Stimulated activated CD4-positive, alpha-beta T cell treated with anti-CD3 and anti-CD28 coated beads, Interleukin-4, amount 100 ng/mL, for 4 hours (primary cell): Measurements from ENCODE around the gene FBXL7.

Experiments
- DNase-seq, 2 experiments: peaks; one replicate each; pipeline ENCODE4 v3.0.0-alpha.2; 2020

FBXL7 gene

DNA sequence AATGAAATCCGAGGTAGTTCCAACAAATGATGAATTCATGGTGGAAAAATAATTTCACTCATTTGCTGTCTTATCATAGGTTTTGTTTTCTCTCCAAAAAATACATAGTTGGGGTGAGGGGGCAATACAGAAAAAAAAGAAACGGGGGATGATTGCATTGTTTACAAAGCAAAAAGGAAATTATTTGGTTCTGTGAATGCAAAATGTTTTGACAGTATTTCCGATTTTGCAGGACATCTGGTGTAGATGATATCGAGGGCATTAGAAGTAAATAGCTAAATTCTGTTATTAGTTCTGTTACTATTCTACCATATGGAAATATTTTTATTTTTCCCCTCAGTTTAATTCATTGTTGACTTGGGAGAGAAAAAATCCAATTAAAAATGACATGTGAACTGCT is 477.9 kb downstream of the FBXL7 start:
- no peak for DNase-seq

GRCh38 chr5:15980835-15981234 is 480.9 kb downstream of the FBXL7 start:
- DNase-seq: no peak

DNA sequence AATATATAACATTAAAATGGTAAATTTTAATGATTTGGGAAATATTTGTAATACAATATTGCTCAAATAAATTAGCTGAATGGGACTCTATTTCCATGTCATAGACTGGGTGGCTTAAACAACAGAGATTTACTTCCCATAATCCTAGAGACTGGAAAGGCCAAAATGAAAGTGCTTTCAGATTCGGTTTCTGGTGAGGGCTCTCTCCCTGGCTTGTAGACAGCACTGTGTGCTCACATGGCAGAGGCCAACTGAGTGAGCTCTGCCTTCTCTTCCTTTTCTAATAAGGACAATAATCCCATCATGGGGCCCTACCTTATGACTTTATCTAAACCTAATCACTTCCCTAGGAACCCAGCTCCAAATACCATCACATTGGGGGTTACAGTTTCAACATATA is 483.4 kb downstream of the FBXL7 start:
- no peak for DNase-seq
